NCI-H2196 treated with DMSO at 0.1 percent for 48 hours (cell line): ENCODE measurements around the gene ZNF507.
"Not testable (repeated sequence)": the region's sequence is repeated elsewhere in the genome, so short reads cannot be mapped to it uniquely, and the experiment has no call there.

ENCODE experiments used
- DNase-seq: peaks from one replicate; lab custom pipeline; 2025; ENCODE audit not compliant: unreplicated experiment; lab: John Stamatoyannopoulos, UW

The ZNF507 gene

GRCh38 chr19:32406161-32407003 is 61.0 kb downstream of the ZNF507 start:
- DNase-seq = no peak

DNA sequence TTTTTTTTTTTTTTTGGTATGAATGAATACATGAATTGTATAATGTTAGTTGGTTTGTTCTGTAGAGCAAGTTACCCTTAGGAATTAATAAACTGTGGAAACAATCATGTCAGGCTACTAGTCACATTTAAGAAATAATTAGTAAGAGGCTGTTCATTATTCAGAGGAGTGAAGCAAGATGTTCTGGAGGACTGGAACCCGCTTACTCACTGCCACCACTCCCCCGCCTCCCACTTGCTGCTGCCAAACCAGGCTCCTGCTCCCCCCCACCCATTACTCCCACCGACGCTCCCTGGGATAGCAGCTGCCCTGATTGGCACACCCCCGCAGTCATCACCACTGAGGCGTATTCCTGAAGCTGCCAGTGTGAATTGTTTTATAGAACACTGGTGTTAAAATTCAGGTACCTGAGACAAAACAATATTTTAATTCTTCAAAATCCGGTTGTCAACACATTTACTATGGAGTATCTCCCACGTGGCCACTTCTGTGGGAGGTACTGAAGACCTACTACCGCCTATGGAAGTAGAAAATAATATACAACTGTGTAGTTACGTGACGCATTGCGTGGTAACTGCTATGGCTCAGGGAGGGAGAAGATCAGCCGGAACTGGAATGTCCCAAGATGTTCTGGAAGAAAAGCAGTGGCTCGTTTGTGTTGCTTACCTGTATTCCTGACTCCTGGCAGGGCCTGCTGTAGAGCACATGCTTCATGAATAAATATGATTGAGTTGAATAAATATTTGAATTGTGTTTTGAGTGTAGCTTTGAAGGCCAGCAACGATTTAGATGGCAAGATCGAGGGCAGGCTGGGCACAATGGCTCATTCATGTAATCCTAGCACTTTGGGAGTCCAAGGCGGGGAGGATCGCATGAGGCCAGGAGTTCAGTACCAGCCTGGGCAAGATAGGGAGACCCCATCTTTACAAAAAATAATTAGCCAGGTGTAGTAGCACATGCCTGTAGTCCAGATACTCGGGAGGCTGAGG is 61.9 kb downstream of the ZNF507 start:
- peak; percentile 54 for DNase-seq

- no peak for DNase-seq
Observed at GRCh38 chr19:32415246-32415645, 69.8 kb downstream of the ZNF507 start.

- DNase-seq = no peak
Observed at GRCh38 chr19:32415669-32416068, 70.3 kb downstream of the ZNF507 start.

- no peak for DNase-seq
Observed at GRCh38 chr19:32416749-32417456, 71.5 kb downstream of the ZNF507 start.

GRCh38 chr19:32418155-32418554 is 72.7 kb downstream of the ZNF507 start:
- DNase-seq = no peak

- no peak for DNase-seq
Observed at GRCh38 chr19:32421589-32422361, 76.4 kb downstream of the ZNF507 start.

- DNase-seq = no peak
Observed at GRCh38 chr19:32422435-32422834, 77.0 kb downstream of the ZNF507 start.

GRCh38 chr19:32423944-32424343 is 78.5 kb downstream of the ZNF507 start:
- not testable (repeated sequence) for DNase-seq

GRCh38 chr19:32427536-32427935 is 82.1 kb downstream of the ZNF507 start:
- DNase-seq = no peak

GRCh38 chr19:32436692-32437091 is 91.3 kb downstream of the ZNF507 start:
- DNase-seq = no peak

DNA sequence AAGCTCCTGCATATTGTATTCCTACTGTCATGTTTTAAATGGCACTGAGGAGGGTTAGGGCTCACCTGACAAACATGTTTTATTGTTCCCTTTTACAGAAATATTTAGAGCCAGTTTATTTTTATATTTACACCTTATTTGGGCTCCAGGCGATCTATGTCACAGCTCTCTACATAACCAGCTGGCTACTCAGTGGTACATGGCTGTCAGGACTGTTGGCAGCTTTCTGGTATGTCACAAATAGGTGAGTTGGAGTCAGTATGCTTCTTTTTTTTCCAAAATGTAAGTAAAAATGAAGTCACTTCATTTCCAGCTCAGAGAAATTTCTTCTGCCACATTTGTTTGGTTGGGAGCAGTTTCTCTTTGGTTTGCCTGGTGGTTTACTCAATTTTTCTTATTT is 91.7 kb downstream of the ZNF507 start:
- DNase-seq = no peak
